H1 (cell line): ENCODE data around the gene AKAP12. TPM values are rescaled to one million over a fixed set of nuclear protein-coding genes. Genes with fewer than 3 reads are reported as not detected.

Source experiments
- CTCF ChIA-PET: fragments of 300-600 bp; sonication (Branson Sonifier 250); formaldehyde crosslinking; loops from one replicate; lab custom pipeline; 2021; ENCODE audit not compliant: partially characterized antibody; lab: Charles Lee
- POLR2A ChIA-PET: fragments of 300-600 bp; sonication (Branson Sonifier 250); formaldehyde crosslinking; loops from one replicate; lab custom pipeline; 2021; ENCODE audit warnings: inconsistent platforms; ENCODE audit not compliant: partially characterized antibody; lab: Charles Lee
- DNase-seq, 2 experiments: peaks; one replicate each; pipeline versions ENCODE4 v3.0.0 to v3.0.0-alpha.2; 2010 to 2022; ENCODE audit warnings: low spot score in 2 of 2, low read depth in 1 of 2, mixed read lengths in 1 of 2
- FAIRE-seq: peaks from 2 replicates; lab custom pipeline; 2011; peaks lifted over from hg19 to GRCh38; lab: Jason Lieb, UNC
- H2AFZ ChIP-seq: 2 replicates; pipeline ENCODE4 v1.8.1; 2012; ENCODE audit warnings: low read length, inconsistent platforms
- H2AK5ac ChIP-seq: 2 replicates; pipeline ENCODE4 v1.6.1; 2013; ENCODE audit warnings: low read depth, low read length
- H2BK120ac ChIP-seq: replicated peaks from 2 replicates; pipeline ENCODE3; 2013; ENCODE audit warnings: low read depth, low read length, inconsistent platforms
- H2BK12ac ChIP-seq: 2 replicates; pipeline ENCODE4 v1.6.1; 2013; ENCODE audit warnings: low read depth, low read length
- H2BK15ac ChIP-seq: 2 replicates; pipeline ENCODE4 v1.6.1; 2013; ENCODE audit warnings: low read length
- H2BK20ac ChIP-seq: 2 replicates; pipeline ENCODE4 v1.6.1; 2013; ENCODE audit warnings: low read length
- H2BK5ac ChIP-seq: 2 replicates; pipeline ENCODE4 v1.6.1; 2013; ENCODE audit warnings: low read depth, low read length
- H3K14ac ChIP-seq: 2 replicates; pipeline ENCODE4 v1.6.1; 2013; ENCODE audit warnings: inconsistent platforms; ENCODE audit not compliant: insufficient read length
- H3K18ac ChIP-seq: 2 replicates; pipeline ENCODE4 v1.6.1; 2013; ENCODE audit warnings: low read length; ENCODE audit errors: extremely low read depth
- H3K23ac ChIP-seq: 2 replicates; pipeline ENCODE4 v1.6.1; 2013; ENCODE audit warnings: inconsistent platforms; ENCODE audit not compliant: insufficient read length
- H3K23me2 ChIP-seq: 2 replicates; pipeline ENCODE4 v1.6.1; 2013; ENCODE audit warnings: low read depth, low read length
- H3K27ac ChIP-seq: 2 replicates; pipeline ENCODE4 v1.6.1; 2011; ENCODE audit warnings: low read depth, low read length, inconsistent platforms
- H3K27me3 ChIP-seq, 4 experiments: replicated peaks in 1 of 4; 1 replicate in 1 of 4; 2 replicates in 3 of 4; pipeline versions ENCODE4 v1.6.1 to v1.8.1; 2011 to 2013; ENCODE audit warnings: low read length in 3 of 4, mild to moderate bottlenecking in 3 of 4, inconsistent platforms in 2 of 4, mixed read lengths in 2 of 4, moderate library complexity in 1 of 4; ENCODE audit not compliant: control insufficient read depth in 3 of 4, insufficient read depth in 3 of 4; ENCODE audit errors: extremely low read depth in 1 of 4
- H3K36me3 ChIP-seq, 4 experiments: 2 replicates each; pipeline versions ENCODE4 v1.6.1 to v1.8.1; 2011 to 2013; ENCODE audit warnings: mild to moderate bottlenecking in 4 of 4, low read length in 3 of 4, moderate library complexity in 2 of 4, control low read depth in 1 of 4, inconsistent platforms in 1 of 4; ENCODE audit not compliant: insufficient read depth in 4 of 4, control insufficient read depth in 2 of 4
- H3K4ac ChIP-seq: replicated peaks from 2 replicates; pipeline ENCODE3; 2013; ENCODE audit warnings: low read length, low read depth, mixed read lengths, inconsistent platforms; ENCODE audit not compliant: insufficient read length
- H3K4me1 ChIP-seq, 4 experiments: replicated peaks in 1 of 4; 1 replicate in 1 of 4; 2 replicates in 3 of 4; pipeline versions ENCODE4 v1.6.1 to v1.8.1; 2011 to 2013; ENCODE audit warnings: low read length in 3 of 4, inconsistent platforms in 2 of 4, mixed read lengths in 1 of 4; ENCODE audit not compliant: insufficient read depth in 4 of 4, control insufficient read depth in 3 of 4
- H3K4me2 ChIP-seq, 2 experiments: 2 replicates each; pipeline versions ENCODE4 v1.6.1 to v1.8.1; 2011 to 2013; ENCODE audit warnings: low read depth in 2 of 2, low read length in 2 of 2, control low read depth in 1 of 2, inconsistent platforms in 1 of 2, mild to moderate bottlenecking in 1 of 2; ENCODE audit not compliant: insufficient read depth in 1 of 2
- H3K4me3 ChIP-seq, 4 experiments: fragments of 200-600, 300-600 bp in 1 of 4; sonication (generic), shearing (Covaris generic), sonication (Bioruptor Twin) in 1 of 4; 2 replicates each; pipeline versions ENCODE4 v1.5.1 to v1.8.1; 2011 to 2016; ENCODE audit warnings: low read length in 4 of 4, low read depth in 3 of 4, control low read depth in 2 of 4, inconsistent platforms in 2 of 4, mild to moderate bottlenecking in 2 of 4, mixed read lengths in 1 of 4, moderate library complexity in 1 of 4; ENCODE audit not compliant: insufficient read depth in 2 of 4; ENCODE audit errors: extremely low read depth in 1 of 4
- H3K56ac ChIP-seq: replicated peaks from 2 replicates; pipeline ENCODE3; 2013; ENCODE audit warnings: low read depth, mild to moderate bottlenecking, mixed read lengths, low read length, inconsistent platforms; ENCODE audit not compliant: insufficient read length
- H3K79me1 ChIP-seq: 2 replicates; pipeline ENCODE4 v1.6.1; 2013; ENCODE audit warnings: low read depth, low read length, control low read depth
- H3K79me2 ChIP-seq, 2 experiments: 2 replicates each; pipeline versions ENCODE4 v1.6.1 to v1.8.1; 2012 to 2013; ENCODE audit warnings: low read length in 2 of 2, mild to moderate bottlenecking in 2 of 2, inconsistent platforms in 1 of 2; ENCODE audit not compliant: insufficient read depth in 2 of 2, control insufficient read depth in 1 of 2
- H3K9ac ChIP-seq, 4 experiments: replicated peaks in 1 of 4; 1 replicate in 1 of 4; 2 replicates in 3 of 4; pipeline versions ENCODE4 v1.6.1 to v1.8.1; 2011 to 2013; ENCODE audit warnings: low read depth in 3 of 4, low read length in 3 of 4, control low read depth in 2 of 4, mild to moderate bottlenecking in 2 of 4, moderate library complexity in 2 of 4, inconsistent platforms in 1 of 4; ENCODE audit errors: extremely low read depth in 1 of 4
- H3K9me3 ChIP-seq, 2 experiments: 2 replicates each; pipeline versions ENCODE4 v1.6.1 to v1.8.1; 2012 to 2013; ENCODE audit warnings: mild to moderate bottlenecking in 2 of 2, moderate library complexity in 2 of 2, control low read depth in 1 of 2, inconsistent platforms in 1 of 2, low read depth in 1 of 2, low read length in 1 of 2, mixed read lengths in 1 of 2; ENCODE audit not compliant: insufficient read depth in 2 of 2
- H4K20me1 ChIP-seq, 2 experiments: replicated peaks in 1 of 2; 2 replicates each; pipeline versions ENCODE3 to v1.8.1; 2011 to 2013; ENCODE audit warnings: inconsistent platforms in 2 of 2, low read length in 2 of 2, mild to moderate bottlenecking in 1 of 2; ENCODE audit not compliant: insufficient read depth in 2 of 2, control insufficient read depth in 1 of 2
- H4K5ac ChIP-seq: 2 replicates; pipeline ENCODE4 v1.6.1; 2013; ENCODE audit warnings: low read length, low read depth, mixed read lengths, inconsistent platforms; ENCODE audit not compliant: insufficient read length
- H4K8ac ChIP-seq: 2 replicates; pipeline ENCODE4 v1.8.0; 2013; ENCODE audit warnings: mild to moderate bottlenecking, moderate library complexity, low read length, inconsistent platforms; ENCODE audit not compliant: insufficient read depth; ENCODE audit errors: extremely low read depth
- H4K91ac ChIP-seq: replicated peaks from 2 replicates; pipeline ENCODE3; 2013; ENCODE audit warnings: low read length, mixed read lengths, inconsistent platforms; ENCODE audit not compliant: insufficient read length
- BCL11A ChIP-seq, 2 experiments: IDR thresholded peaks; one replicate each; pipeline ENCODE4 v1.6.1; 2011; ENCODE audit warnings: low read depth in 2 of 2, low read length in 2 of 2, mild to moderate bottlenecking in 2 of 2
- CREB1 ChIP-seq: IDR thresholded peaks from 2 replicates; pipeline ENCODE4 v1.6.1; 2012; ENCODE audit warnings: inconsistent platforms
- EZH2 ChIP-seq: fragments of 200-600 bp; sonication (generic); IDR thresholded peaks from 2 replicates; pipeline ENCODE4 v1.7.1; 2012; ENCODE audit warnings: low read depth, mild to moderate bottlenecking, moderate library complexity, low read length, inconsistent platforms; ENCODE audit not compliant: severe bottlenecking
- GABPA ChIP-seq: IDR thresholded peaks from 2 replicates; pipeline ENCODE4 v1.6.1; 2011; ENCODE audit warnings: mild to moderate bottlenecking, low read length, moderate library complexity, borderline replicate concordance; ENCODE audit not compliant: insufficient read depth
- HDAC6 ChIP-seq: IDR thresholded peaks from one replicate; pipeline ENCODE4 v1.7.1; 2012; ENCODE audit warnings: low read depth, mild to moderate bottlenecking, inconsistent platforms, low read length, moderate library complexity
- PHF8 ChIP-seq: fragments of 200-600 bp; sonication (generic); conservative IDR thresholded peaks from 2 replicates; pipeline ENCODE4 v1.7.1; 2012; ENCODE audit warnings: low read depth, mild to moderate bottlenecking, inconsistent platforms, low read length, moderate library complexity
- RXRA ChIP-seq: IDR thresholded peaks from 2 replicates; pipeline ENCODE4 v1.6.1; 2011; ENCODE audit warnings: low read depth, mild to moderate bottlenecking, low read length, moderate library complexity; ENCODE audit not compliant: insufficient read depth
- SIX5 ChIP-seq: IDR thresholded peaks from 2 replicates; pipeline ENCODE4 v1.6.1; 2011; ENCODE audit warnings: mild to moderate bottlenecking, low read depth, low read length
- TAF7 ChIP-seq: optimal IDR thresholded peaks from 2 replicates; pipeline ENCODE3; 2011; ENCODE audit warnings: low read depth, mild to moderate bottlenecking, inconsistent platforms, low read length, moderate library complexity, borderline replicate concordance
- YY1 ChIP-seq: IDR thresholded peaks from 2 replicates; pipeline ENCODE4 v1.6.1; 2011; ENCODE audit warnings: low read depth, mild to moderate bottlenecking, low read length
- WGBS, 2 experiments: shearing (Covaris generic) in 1 of 2; methylation state at CpG; one replicate each; pipeline versions ENCODE4 v1.1.6 to v1.1.7; 2013 to 2015; ENCODE audit warnings: low lambda C conversion rate in 2 of 2, mixed read lengths in 2 of 2, inconsistent platforms in 1 of 2, low coverage in 1 of 2, missing lambda C conversion rate in 1 of 2; ENCODE audit not compliant: insufficient replicate concordance in 2 of 2, insufficient coverage in 1 of 2, insufficient read length in 1 of 2; ENCODE audit errors: extremely low coverage in 1 of 2, missing lambda C conversion rate in 1 of 2; 5-methylcytosine and 5-hydroxymethylcytosine counted together
- polyA plus RNA-seq, 7 experiments: library from polyadenylated mRNA; depleted of rRNA in 3 of 7; stranded (reverse) in 5 of 7; unstranded in 2 of 7; fragments of >200 nt in 5 of 7; fragments of 200-250 nt in 2 of 7; gene quantifications; 1 replicate in 5 of 7; 2 replicates in 1 of 7; 4 replicates in 1 of 7; pipeline versions ENCODE4 v1.2.1 to v1.2.3, GENCODE V29; 2011 to 2013; ENCODE audit warnings: missing spikeins in 2 of 7, mixed read lengths in 2 of 7
- total RNA-seq: library from RNA; stranded (reverse); fragmentation: NEBNext Ultra II Directional; extraction: Animal tissue kit (Norgen Biotek cat#: 25700); gene quantifications from 2 replicates; pipeline ENCODE4 v1.2.1, GENCODE V29; 2021
- TF ChIP-seq, protein P1 (sequence below): IDR thresholded peaks from 2 replicates; pipeline ENCODE4 v1.6.1; 2012; ENCODE audit warnings: inconsistent platforms
- TF ChIP-seq, protein P2 (sequence below), 3 experiments: IDR thresholded peaks; 1 replicate in 2 of 3; 2 replicates in 1 of 3; pipeline versions ENCODE4 v1.5.1 to v1.6.1; 2011; ENCODE audit warnings: low read length in 3 of 3, mild to moderate bottlenecking in 3 of 3, inconsistent platforms in 2 of 3, low read depth in 1 of 3, moderate library complexity in 1 of 3; ENCODE audit not compliant: insufficient read depth in 1 of 3; ENCODE audit errors: control extremely low read depth in 1 of 3

The AKAP12 gene
- total and polyA plus RNA-seq, 2 of the 8 experiments (the other 6 are each of a cell fraction or from before 2014, with no cell fraction given) = 14.6 to 79.2 TPM

DNA sequence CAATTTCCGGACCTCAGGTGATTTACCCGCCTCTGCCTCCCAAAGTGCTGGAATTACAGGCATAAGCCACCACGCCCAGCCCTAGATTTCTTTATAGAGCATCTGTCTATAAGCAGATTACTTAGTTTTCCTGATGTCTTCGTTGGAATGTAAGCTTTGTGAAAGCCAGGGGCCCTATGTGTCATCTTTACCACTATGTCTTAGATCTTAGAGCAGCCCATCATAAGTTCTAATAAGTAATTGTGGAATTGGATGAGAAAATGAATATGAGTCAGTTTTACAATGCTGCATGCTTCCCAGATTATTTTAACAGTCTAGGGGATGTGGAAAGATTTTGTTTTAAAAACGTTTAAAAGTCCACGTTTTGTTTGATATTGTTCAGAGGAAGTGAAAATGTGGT is 160.7 kb downstream of the AKAP12 start:
- Histone ChIP-seq H2AFZ (no peak overlapping the region), H2BK15ac (no peak overlapping the region), H4K91ac (no peak overlapping the region), H2BK120ac (no peak overlapping the region), H3K4me1 (no peaks in the 10 kb centered on the region), H2AK5ac (no peak overlapping the region), H3K4me3 (no peak overlapping the region), H3K9me3 (no peaks in the 10 kb centered on the region; a peak in 1 of 4 replicates), H3K4ac (no peak overlapping the region), H3K9ac (no peak overlapping the region), H3K79me1 (no peaks in the 10 kb centered on the region), H3K79me2 (peaks cover 19 to 75% of the 10 kb centered on the region in 2 experiments), H3K27ac (no peak overlapping the region), H3K56ac (no peak overlapping the region), H3K4me2 (no peak overlapping the region), H3K14ac (no peak overlapping the region), H3K23ac (no peak overlapping the region), H3K36me3 (peaks cover 0 to 20% (median 9%) of the 10 kb centered on the region in 4 experiments; a peak in 5 of 8 replicates), H3K18ac (no peak overlapping the region), H2BK5ac (no peak overlapping the region), H4K20me1 (peaks cover 6 to 12% of the 10 kb centered on the region in 2 experiments), H3K23me2 (no peaks in the 10 kb centered on the region), H2BK20ac (no peak overlapping the region), H4K5ac (no peak overlapping the region), H2BK12ac (no peak overlapping the region), H3K27me3 (no peaks in the 10 kb centered on the region), H4K8ac (no peak overlapping the region)
- DNase-seq (no peak), FAIRE-seq (no peak)
- ChIA-PET POLR2A (interaction anchor here (1.3 to 4.3 kb wide), 2 partner anchors 11 to 39 kb away, joined by 3 to 29 read pairs; partner anchors contain the start of gene ZBTB2), CTCF (no interaction called here)
- 79 to 100% methylated on average over 2 to 6 of the region's 6 CpGs for WGBS, 2 experiments
- TF ChIP-seq, protein P1, sequence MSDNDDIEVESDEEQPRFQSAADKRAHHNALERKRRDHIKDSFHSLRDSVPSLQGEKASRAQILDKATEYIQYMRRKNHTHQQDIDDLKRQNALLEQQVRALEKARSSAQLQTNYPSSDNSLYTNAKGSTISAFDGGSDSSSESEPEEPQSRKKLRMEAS = no peak
- TF ChIP-seq EZH2 (no peak), YY1 (no peak), HDAC6 (no peak), BCL11A (IDR thresholded peaks at IDR 0.05; ENCODE audit: low read depth in 2 of 2, low read length in 2 of 2) (no peak), PHF8 (no peak), RXRA (no peak), SIX5 (no peak), GABPA (no peak), CREB1 (no peak), TAF7 (no peak)
- TF ChIP-seq, protein P2, sequence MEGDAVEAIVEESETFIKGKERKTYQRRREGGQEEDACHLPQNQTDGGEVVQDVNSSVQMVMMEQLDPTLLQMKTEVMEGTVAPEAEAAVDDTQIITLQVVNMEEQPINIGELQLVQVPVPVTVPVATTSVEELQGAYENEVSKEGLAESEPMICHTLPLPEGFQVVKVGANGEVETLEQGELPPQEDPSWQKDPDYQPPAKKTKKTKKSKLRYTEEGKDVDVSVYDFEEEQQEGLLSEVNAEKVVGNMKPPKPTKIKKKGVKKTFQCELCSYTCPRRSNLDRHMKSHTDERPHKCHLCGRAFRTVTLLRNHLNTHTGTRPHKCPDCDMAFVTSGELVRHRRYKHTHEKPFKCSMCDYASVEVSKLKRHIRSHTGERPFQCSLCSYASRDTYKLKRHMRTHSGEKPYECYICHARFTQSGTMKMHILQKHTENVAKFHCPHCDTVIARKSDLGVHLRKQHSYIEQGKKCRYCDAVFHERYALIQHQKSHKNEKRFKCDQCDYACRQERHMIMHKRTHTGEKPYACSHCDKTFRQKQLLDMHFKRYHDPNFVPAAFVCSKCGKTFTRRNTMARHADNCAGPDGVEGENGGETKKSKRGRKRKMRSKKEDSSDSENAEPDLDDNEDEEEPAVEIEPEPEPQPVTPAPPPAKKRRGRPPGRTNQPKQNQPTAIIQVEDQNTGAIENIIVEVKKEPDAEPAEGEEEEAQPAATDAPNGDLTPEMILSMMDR (IDR thresholded peaks at IDR 0.05; ENCODE audit: control extremely low read depth in 1 of 3, insufficient read depth in 1 of 3, low read depth in 1 of 3, low read length in 3 of 3) = no peak
